ENCODE measurements around the gene MYBPC2. TPM values are rescaled to one million over a fixed set of nuclear protein-coding genes. Genes with fewer than 3 reads are reported as not detected.

Gene MYBPC2
- total RNA-seq, 1 experiment from 2014 or later, result not detected

- no peak for DNase-seq (ENCODE audit: unreplicated experiment)
- BruUV-seq (replicated peaks), result no TSS peak
- no peaks in the 10 kb centered on the region for H3K9me3 Mint-ChIP-seq (ENCODE audit: unreplicated experiment)
- H3K27me3 Mint-ChIP-seq (ENCODE audit: insufficient read depth, unreplicated experiment), result peaks cover 15% of the 10 kb centered on the region
- H3K4me3 Mint-ChIP-seq (ENCODE audit: unreplicated experiment), result no peak overlapping the region
- TF ChIP-seq, protein P1, sequence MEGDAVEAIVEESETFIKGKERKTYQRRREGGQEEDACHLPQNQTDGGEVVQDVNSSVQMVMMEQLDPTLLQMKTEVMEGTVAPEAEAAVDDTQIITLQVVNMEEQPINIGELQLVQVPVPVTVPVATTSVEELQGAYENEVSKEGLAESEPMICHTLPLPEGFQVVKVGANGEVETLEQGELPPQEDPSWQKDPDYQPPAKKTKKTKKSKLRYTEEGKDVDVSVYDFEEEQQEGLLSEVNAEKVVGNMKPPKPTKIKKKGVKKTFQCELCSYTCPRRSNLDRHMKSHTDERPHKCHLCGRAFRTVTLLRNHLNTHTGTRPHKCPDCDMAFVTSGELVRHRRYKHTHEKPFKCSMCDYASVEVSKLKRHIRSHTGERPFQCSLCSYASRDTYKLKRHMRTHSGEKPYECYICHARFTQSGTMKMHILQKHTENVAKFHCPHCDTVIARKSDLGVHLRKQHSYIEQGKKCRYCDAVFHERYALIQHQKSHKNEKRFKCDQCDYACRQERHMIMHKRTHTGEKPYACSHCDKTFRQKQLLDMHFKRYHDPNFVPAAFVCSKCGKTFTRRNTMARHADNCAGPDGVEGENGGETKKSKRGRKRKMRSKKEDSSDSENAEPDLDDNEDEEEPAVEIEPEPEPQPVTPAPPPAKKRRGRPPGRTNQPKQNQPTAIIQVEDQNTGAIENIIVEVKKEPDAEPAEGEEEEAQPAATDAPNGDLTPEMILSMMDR (IDR thresholded peaks at IDR 0.05; ENCODE audit: unreplicated experiment), result no peak
- H3K27ac Mint-ChIP-seq (ENCODE audit: low read depth, unreplicated experiment), result no peak overlapping the region
- intact Hi-C loops (cut with micrococcal nuclease), result no loop called here
- no peaks in the 10 kb centered on the region for H3K36me3 Mint-ChIP-seq (ENCODE audit: insufficient read depth, unreplicated experiment)
- ChIA-PET CTCF (no interaction called here), POLR2A (no interaction called here)
- no peaks in the 10 kb centered on the region for H3K4me1 Mint-ChIP-seq (ENCODE audit: insufficient read depth, unreplicated experiment)
Measured at GRCh38 chr19:50416034-50416977, 16.4 kb upstream of the MYBPC2 start.

DNA sequence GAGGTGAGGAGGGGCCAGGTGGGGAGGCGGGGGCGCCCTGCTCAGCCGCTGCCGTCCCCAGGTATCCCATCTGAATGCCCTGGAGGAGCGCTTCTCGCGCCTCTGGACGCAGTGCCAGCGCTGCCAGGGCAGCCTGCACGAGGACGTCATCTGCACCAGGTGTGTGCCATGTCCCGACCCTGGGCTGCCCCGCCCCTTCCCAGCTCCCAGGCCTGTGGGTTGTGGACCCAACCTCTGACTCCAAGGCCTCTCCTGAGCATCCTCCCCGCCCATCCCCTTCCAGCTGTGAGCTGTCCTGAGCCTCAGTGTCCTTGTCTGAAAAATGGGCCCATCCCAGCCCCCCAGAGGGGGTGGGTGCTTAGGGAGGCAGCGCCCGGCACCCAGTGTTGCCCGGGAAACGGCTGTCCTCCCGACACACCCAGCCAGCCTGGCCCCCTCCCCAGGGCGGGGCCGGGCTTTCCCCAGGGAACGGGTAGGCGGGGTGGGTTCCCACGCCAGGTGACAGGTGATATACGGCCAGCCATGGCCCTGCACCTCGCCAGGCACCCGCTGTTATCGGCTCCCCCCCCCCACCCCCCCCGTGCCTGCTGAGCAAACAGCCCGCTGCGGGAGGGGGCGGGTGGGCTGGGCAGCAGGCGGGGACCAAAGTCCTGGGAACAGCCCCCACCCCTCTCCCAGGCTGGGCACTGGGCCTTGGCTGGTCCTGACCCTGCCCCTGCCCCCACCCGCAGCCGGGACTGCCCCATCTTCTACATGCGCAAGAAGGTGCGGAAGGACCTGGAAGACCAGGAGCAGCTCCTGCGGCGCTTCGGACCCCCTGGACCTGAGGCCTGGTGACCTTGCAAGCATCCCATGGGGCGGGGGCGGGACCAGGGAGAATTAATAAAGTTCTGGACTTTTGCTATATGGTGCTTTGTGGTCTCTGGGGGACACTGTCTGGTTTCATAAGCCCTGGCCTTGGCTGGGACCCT lies 15.3 kb upstream of the MYBPC2 start:
- TF ChIP-seq, protein P1 (IDR thresholded peaks at IDR 0.05; ENCODE audit: unreplicated experiment), result no peak
- intact Hi-C loops (cut with micrococcal nuclease), result no loop called here
- Mint-ChIP-seq H3K4me3 (ENCODE audit: unreplicated experiment) (no peak overlapping the region), H3K36me3 (ENCODE audit: insufficient read depth, unreplicated experiment) (no peaks in the 10 kb centered on the region), H3K9me3 (ENCODE audit: unreplicated experiment) (no peaks in the 10 kb centered on the region), H3K4me1 (ENCODE audit: insufficient read depth, unreplicated experiment) (no peaks in the 10 kb centered on the region), H3K27ac (ENCODE audit: low read depth, unreplicated experiment) (no peak overlapping the region), H3K27me3 (ENCODE audit: insufficient read depth, unreplicated experiment) (peaks cover 15% of the 10 kb centered on the region)
- CTCF ChIA-PET, result no interaction called here
- POLR2A ChIA-PET, result no interaction called here
- DNase-seq (ENCODE audit: unreplicated experiment), result no peak
- BruUV-seq (replicated peaks), result no TSS peak

GRCh38 chr19:50418176-50419021 lies 14.3 kb upstream of the MYBPC2 start, which contains the start of gene SPIB:
Gene SPIB (plus strand): TSS chr19:50418938. CDS start chr19:50418963, 25 bp downstream.
- DNase-seq (ENCODE audit: unreplicated experiment), result no peak
- TF ChIP-seq, protein P1 (IDR thresholded peaks at IDR 0.05; ENCODE audit: unreplicated experiment), result no peak
- no peaks in the 10 kb centered on the region for H3K36me3 Mint-ChIP-seq (ENCODE audit: insufficient read depth, unreplicated experiment)
- CTCF ChIA-PET, result no interaction called here
- no peaks in the 10 kb centered on the region for H3K4me1 Mint-ChIP-seq (ENCODE audit: insufficient read depth, unreplicated experiment)
- H3K27ac Mint-ChIP-seq (ENCODE audit: low read depth, unreplicated experiment), result no peak within 1 kb of the TSS
- intact Hi-C loops (cut with micrococcal nuclease), result no loop called here
- BruUV-seq (replicated peaks), result no TSS peak
- H3K4me3 Mint-ChIP-seq (ENCODE audit: unreplicated experiment), result no peak within 1 kb of the TSS
- POLR2A ChIA-PET, result no interaction called here
- peaks cover 15% of the 10 kb centered on the region for H3K27me3 Mint-ChIP-seq (ENCODE audit: insufficient read depth, unreplicated experiment)
- no peaks in the 10 kb centered on the region for H3K9me3 Mint-ChIP-seq (ENCODE audit: unreplicated experiment)

All from MCF 10A (cell line).